Peyer's patch (tissue), 4 donors: ENCODE measurements around the gene TEX28.

ENCODE experiments used
- CTCF ChIP-seq, 6 experiments: fragments of 450-650 bp in 4 of 6; fragments of 200-600 bp in 2 of 6; sonication (generic) in 1 of 6; IDR thresholded peaks; one replicate each; pipeline ENCODE4 v1.5.1; 2017 to 2019; ENCODE audit warnings: antibody characterized with exemption in 6 of 6, mild to moderate bottlenecking in 3 of 6, moderate library complexity in 1 of 6
- POLR2A ChIP-seq, 2 donors: fragments of 450-650 bp; IDR thresholded peaks; one replicate each; pipeline ENCODE4 v1.5.1; 2017; ENCODE audit warnings: antibody characterized with exemption in 2 of 2, mild to moderate bottlenecking in 2 of 2, moderate library complexity in 2 of 2

- TF ChIP-seq POLR2A (IDR thresholded peaks at IDR 0.05) (no peak), CTCF (IDR thresholded peaks at IDR 0.05) (no peak)
Observed at GRCh38 chrX:154334496-154334895, 39.6 kb upstream of the TEX28 start.
